ENCODE results near the gene B4GALT2.

B4GALT2 gene

DNA sequence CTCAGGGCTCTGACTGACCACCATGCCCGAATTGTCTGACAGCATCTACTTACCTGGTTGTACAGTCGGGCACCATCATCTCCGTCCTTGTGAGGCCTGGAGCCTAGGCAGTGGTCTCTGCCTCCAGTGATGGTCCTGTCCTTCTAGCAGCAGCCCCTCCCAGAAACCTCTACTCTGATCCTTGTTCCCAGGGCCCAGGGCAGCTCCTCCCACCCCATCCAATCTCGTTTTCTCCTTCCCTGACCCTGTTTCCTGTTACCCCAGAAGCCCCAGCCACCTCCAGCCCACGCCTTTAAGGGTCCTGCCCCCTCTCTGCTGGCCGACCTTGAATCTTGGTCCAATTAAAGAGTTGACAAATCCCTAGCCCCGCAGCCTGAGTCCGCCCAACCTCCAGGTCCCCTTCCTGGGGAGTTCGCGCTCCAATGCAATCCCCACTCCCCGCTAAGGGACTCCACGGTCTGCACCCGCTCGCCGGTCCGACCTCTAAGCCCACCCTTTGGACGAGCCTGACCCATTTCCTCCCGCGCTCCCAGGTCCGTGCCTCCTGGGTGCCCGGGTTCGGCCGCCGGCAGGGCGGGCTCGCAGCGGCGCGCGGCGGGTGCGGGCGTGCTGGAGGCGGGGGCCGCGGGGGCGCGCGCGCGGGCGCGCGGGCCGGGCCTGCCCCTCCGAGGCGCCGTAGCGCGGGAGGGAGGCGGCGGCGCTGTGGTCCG is at the start of gene B4GALT2:
TSS of gene B4GALT2 (plus strand) at position 660 of the 710 bp plus-strand sequence. CDS start 1,951 bp downstream, outside the sequence.
- DNase-seq, result peak; percentile 33

DNA sequence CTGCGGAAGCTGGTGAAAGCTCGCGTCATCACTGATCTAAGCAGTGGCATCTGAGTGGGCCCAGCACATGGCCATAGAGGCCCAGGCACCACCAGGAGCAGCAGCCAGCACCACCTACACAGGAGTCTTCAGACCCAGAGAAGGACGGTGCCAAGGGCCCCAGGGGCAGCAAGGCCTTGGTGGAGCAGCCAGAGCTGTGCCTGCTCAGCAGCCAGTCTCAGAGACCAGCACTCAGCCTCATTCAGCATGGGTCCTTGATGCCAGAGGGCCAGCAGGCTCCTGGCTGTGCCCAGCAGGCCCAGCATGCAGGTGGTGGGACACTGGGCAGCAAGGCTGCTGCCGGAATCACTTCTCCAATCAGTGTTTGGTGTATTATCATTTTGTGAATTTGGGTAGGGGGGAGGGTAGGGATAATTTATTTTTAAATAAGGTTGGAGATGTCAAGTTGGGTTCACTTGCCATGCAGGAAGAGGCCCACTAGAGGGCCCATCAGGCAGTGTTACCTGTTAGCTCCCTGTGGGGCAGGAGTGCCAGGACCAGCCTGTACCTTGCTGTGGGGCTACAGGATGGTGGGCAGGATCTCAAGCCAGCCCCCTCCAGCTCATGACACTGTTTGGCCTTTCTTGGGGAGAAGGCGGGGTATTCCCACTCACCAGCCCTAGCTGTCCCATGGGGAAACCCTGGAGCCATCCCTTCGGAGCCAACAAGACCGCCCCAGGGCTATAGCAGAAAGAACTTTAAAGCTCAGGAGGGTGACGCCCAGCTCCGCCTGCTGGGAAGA is 48.7 kb upstream of the B4GALT2 start:
- DNase-seq, result peak; percentile 18

GRCh38 chr1:43930949-43931275 is 48.1 kb upstream of the B4GALT2 start:
- no peak for DNase-seq

DNA sequence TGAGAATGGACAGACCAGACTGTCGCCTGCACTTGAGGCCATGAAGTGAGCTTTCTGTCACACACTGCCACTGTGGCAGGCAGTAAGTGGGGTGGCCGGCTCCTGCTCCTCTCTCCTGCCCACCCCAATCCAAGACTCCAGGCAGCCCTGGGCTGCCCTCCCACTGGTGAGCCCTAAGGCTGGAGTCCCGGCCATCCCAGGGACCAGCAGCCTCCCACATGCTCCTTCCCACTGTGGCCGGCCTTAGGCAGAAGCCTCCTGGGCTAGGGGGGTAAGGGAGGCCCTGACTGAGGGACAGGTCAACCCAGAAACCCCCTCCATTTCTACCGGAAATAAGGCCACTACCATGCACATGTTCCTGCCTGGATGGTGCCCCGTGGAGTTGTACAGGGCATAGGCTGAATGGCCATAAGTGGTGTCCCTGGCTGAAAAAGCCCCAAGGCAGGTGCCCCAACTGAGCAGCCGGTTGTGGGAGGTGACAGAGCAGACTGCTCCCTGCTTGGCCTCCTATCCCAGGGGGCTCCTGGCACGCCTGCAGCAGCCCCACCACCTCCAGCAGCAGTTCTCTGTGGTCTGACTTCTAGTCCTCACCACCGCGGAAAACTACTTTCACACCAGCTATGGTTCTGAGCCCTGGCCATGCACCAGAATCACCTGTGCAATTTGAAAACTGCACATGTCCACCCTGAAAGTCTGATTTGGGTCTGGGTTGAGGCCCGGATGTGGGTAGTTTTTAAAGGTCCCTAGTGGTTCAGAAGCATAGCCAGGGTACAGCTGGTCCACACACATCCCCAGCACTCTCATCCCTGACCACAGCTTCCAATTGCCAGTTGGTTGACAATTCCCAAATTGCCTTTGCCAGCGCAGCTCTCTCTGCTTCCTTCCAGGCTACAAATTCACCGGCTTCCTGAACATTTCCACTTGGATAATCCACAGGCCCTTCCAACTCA is 47.0 kb upstream of the B4GALT2 start:
- no peak for DNase-seq

DNA sequence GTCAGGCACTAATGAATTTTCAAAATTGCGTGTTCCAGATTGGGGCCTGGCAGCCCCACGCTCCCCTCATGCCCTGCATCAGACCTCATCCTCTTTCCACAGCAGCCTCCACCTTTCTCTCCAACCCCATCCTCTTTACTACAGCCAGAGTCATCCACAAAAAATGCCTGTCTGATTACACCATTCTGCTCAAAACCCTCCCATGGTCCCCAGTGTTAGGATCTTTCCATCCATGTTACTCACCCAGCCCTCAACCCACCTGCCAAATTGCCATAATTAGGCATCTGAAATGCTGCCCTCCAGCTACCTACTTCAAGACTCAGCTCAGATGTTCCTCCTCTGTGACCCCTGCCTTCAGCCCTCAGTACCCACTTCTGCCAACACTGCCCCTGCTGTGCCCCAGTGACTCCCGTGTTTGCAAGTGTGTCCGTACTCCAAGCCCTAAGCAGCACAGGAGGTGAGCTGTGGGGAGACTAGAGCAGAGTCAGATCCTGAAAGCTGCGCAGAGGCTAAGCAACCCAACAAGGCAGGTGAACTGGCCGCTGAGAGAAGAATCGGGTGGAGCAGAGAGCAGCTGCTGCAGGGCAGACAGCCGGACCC is 46.1 kb upstream of the B4GALT2 start:
- no peak for DNase-seq

- no peak for DNase-seq
Measured at GRCh38 chr1:43933386-43934100, 45.5 kb upstream of the B4GALT2 start, which contains the start of gene ARTN. ARTN (plus strand) TSS chr1:43933801; CDS start chr1:43935657, 1,856 bp downstream.

- peak; percentile 54 for DNase-seq
Measured at GRCh38 chr1:43934101-43934985, 44.7 kb upstream of the B4GALT2 start.

- DNase-seq, result no peak
Measured at GRCh38 chr1:43934986-43935324, 44.1 kb upstream of the B4GALT2 start.

- DNase-seq, result no peak
Measured at GRCh38 chr1:43935711-43936427, 43.1 kb upstream of the B4GALT2 start.

DNA sequence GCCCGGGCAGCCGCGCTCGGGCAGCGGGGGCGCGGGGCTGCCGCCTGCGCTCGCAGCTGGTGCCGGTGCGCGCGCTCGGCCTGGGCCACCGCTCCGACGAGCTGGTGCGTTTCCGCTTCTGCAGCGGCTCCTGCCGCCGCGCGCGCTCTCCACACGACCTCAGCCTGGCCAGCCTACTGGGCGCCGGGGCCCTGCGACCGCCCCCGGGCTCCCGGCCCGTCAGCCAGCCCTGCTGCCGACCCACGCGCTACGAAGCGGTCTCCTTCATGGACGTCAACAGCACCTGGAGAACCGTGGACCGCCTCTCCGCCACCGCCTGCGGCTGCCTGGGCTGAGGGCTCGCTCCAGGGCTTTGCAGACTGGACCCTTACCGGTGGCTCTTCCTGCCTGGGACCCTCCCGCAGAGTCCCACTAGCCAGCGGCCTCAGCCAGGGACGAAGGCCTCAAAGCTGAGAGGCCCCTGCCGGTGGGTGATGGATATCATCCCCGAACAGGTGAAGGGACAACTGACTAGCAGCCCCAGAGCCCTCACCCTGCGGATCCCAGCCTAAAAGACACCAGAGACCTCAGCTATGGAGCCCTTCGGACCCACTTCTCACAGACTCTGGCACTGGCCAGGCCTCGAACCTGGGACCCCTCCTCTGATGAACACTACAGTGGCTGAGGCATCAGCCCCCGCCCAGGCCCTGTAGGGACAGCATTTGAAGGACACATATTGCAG is 42.4 kb upstream of the B4GALT2 start:
- no peak for DNase-seq

GRCh38 chr1:43937179-43937865 is 41.7 kb upstream of the B4GALT2 start:
- DNase-seq, result no peak

DNA sequence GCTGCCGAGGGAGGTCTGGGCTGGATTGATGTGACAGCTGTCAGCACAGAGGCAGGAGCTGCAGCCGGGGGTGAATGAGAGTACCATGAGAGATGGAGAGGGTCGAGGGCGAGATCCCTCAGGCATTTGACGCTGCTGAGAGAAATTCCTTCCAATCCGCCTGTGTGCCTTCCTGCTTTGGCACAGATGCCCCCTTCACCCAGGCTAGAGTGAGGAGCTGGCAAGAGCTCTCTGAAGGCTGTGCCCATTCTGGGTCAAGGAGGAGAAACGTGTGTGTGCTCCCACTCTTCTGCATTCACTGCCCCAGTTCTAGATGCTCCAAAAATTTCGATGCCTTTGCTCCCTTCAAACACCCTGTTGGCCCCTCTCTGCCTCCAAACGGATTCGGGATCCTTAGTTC is 40.6 kb upstream of the B4GALT2 start:
- no peak for DNase-seq

GRCh38 chr1:43938892-43939587 is 40.0 kb upstream of the B4GALT2 start:
- no peak for DNase-seq

DNA sequence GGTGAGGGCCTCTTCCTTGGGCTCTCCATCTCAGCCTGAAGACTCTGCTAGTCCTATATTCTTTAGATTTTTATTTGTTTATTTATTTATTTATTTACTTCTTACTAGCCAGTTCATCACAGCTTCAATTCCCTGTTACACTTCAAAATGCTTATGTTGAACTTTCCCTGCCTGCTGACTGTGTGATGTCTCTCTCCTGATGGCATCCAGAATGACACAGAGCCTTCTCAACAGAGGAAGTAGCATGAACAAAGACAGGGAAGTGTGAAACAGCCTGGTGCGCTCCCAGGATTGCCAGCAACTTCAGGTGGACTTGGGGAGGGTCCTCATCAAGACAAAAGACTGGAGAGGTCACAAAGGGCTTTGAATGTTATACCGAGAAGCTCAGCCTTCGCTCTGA is 36.6 kb upstream of the B4GALT2 start:
- no peak for DNase-seq

DNA sequence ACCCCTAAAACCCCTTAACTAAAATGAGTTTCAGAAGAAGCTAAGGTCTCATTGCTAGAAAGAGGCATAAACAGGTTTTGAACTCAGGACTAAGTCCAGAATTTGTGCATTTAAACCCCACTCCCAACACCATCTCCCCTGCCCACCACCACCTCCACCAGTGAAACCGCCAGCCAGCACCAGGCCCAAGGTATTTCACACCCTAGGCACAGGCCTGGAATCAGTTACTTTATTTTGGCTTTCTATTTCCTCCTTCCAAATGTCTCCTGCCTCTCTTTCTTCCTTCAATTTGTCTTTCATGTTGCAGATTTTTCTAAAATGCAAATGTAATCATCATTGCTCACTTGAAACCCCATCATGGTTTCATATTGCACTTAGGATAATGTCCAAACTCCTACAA is 34.1 kb upstream of the B4GALT2 start:
- DNase-seq, result no peak

DNA sequence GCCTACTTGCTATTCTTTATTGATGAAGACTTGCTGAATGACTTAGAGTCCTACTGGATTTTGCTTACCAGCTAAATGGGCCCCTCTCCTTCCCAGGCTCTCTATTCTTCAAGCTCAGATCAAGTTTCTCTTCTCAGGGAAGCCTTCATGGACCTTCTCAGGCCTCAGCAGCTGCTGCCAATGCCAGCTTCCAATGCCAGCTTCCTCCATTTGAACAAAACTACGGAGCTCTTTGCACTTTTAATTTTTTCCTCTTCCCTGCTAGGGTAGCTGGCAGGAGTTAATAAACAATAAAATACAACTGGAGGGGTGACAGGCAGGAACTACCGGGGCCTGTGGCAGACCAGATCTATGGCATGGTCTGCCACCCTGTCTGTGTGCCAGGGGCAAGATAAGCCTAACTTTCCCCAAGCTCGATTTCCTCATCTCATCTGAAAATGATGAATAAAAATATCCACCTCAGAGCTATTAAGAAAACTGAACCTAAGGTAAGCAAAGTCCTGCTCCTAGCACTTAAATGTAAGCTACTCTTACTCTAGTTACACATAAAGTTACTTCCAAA is 33.3 kb upstream of the B4GALT2 start:
- no peak for DNase-seq

DNA sequence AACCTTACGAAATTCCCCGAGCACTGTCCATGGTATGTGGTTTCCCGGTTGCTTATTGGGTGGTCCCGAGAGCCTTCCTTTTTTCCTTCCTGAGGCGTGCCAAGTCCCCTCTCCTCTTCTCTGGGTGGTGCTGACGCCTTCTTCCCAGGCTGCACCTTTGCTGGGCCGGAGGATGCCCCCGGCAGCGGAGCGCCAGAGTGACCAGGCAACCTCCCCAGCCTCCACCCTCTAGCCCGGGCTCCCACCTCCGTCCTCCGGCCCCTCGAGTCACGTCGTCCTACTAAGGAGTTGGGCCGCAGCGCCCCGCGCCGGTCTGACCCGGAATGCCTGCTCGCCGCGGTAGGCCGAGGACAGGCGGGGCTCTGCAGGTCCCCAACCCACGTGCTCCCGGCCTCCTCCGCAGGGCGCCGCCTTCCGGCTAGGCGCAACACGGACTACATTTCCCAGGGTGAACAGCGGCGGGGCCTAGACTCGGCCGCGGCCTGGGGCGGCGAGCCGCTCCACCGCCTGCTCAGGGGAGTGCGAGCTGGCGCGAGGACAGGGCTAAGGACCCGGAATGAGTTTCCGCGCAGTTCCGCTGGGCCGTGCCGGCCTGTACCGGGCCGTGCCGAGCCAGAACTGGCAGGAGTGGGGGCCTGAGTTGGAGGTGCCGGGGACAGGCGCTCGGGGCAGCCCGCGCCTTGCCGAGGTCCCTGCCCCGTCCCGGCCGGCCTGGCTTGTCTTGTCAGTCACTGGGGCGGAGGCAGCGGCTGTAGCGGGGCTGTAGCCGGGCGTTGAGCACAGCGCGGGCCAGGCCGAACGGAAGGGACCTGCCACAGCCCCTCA is 32.6 kb upstream of the B4GALT2 start, which contains the start of gene IPO13:
TSS of gene IPO13 (plus strand) at position 715 of the 825 bp plus-strand sequence. CDS start 651 bp downstream, outside the sequence.
- DNase-seq, result peak; percentile 94

Data from CD4-positive, alpha-beta T cell treated with Interleukin-6 for 4 hours (primary cell).